Stimulated activated CD4-positive, alpha-beta T cell treated with anti-CD3 and anti-CD28 coated beads, Interleukin-2, amount 100 ng/mL, for 48 hours (primary cell): ENCODE data around the gene CPSF3.

Experiments used
- DNase-seq, 2 donors: peaks; one replicate each; pipeline ENCODE4 v3.0.0-alpha.2; 2020

The CPSF3 gene

DNA sequence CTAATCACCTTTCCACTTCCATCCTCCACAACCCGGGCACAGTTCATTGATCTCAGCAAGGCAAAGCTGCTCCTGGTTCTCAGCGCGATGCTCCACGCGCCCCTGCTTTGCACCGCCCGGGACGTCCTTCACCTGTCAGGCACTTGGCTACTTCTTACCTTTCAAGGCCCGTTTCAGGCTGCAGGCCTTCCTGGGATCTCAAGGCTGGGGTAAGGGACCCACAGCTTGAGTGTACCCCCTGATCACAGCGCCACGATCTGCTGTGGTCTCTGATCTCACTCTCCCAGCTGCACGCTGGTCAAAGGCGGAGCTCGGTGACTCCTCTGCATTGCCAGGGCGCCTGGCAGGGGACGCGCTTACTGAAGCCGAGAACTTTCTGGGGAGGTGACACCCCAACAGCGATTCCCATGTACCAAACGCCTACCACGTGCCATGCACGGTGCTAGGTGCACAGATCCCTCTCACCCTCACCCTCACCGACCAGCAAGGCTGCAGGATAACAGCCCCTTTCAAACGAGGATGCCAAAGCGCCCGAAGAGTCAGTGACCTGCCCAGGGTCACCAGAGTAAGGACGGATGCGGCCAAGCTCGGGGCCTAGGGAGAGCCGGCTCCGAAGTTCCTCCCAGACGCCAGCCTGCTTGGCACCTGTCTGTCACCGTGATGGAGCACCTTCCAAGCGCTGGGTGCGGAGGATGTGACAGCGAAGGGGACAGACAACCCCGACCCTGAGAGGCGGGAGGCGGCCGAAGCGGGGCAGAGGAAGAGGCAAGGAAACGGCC, 944 bp upstream of the CPSF3 start:
- peak; percentile 31 to 42 for DNase-seq

DNA sequence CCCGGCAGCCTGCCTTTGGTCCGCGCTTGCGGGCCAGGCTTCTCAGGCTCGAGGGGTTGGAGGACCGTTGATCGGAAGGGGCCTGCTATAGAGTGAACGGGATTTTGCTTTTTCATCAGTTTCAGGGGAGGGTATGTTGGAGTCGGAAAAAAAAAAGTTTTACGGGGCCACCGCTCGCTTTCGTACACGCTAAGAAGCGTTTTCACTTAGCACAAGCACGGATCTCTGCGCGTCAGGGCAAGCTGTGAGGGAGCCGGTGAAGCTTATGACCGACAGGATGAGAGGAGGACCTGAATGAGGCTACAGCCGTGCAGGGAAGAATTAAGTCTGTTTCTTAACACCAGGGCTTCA, 443 bp downstream of the CPSF3 start:
- DNase-seq, result peak in 1 of 2 donors; percentile 12

DNA sequence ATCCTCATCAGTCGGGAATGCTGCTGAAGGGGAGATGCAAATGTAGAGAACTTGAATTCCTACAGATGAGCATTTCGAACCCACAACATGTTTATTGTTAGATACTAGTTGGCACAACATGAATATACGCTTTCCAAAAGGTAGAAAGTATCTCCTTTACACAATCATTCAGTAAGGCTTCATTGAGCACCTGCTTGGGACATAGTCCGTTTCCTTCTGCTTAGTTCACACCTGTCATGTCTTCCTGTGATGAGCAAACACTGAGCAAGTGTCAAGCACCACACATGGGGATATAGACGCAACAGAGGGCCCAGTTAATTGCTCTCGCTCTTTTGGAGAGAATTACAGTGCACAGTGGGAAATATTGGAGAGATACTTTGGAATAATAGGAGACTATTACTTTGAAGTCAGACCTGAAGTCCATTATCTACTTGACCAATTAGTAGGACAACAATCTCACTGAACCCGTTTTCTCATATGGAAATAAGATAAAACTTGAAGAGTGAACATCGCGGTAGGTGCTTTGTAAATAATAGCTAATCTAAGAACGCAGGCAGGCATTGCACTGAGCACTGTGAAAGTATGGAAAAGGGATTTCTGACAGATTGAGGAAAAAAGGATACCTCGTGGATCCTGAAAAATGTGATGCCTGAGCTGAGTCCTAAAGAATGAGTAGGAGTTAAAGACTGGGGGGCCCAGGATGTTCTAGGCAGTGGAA, 1.2 kb downstream of the CPSF3 start:
- DNase-seq, result no peak

DNA sequence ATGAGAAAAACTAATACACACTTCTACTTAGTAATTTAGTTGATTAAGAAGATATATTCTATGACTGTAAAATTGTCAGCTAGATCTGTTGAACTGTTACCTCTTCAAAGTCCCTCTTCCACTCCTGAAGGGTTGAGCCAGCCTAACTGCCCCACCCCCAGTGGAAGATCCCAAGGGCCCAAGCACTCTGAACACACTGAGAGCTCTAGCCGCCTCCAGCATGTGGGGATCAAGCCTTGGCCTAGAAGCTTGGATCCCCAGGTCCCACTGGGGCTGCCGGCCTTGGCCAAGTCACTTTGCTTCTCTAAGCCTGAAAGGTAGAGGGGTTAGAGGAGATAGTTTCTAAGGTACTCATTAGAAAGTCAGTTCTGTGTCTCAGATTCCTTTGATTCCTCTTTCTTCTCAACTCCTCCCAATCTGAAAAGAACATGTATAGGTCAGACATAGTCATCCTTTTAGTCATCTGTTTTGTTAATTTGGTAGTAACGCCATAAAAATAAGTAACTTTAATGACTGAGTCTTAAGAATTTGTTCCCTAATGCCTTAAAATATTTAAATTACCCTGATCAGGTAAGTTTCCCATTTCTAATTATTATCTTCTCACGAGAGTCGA, 5.6 kb downstream of the CPSF3 start:
- no peak for DNase-seq

DNA sequence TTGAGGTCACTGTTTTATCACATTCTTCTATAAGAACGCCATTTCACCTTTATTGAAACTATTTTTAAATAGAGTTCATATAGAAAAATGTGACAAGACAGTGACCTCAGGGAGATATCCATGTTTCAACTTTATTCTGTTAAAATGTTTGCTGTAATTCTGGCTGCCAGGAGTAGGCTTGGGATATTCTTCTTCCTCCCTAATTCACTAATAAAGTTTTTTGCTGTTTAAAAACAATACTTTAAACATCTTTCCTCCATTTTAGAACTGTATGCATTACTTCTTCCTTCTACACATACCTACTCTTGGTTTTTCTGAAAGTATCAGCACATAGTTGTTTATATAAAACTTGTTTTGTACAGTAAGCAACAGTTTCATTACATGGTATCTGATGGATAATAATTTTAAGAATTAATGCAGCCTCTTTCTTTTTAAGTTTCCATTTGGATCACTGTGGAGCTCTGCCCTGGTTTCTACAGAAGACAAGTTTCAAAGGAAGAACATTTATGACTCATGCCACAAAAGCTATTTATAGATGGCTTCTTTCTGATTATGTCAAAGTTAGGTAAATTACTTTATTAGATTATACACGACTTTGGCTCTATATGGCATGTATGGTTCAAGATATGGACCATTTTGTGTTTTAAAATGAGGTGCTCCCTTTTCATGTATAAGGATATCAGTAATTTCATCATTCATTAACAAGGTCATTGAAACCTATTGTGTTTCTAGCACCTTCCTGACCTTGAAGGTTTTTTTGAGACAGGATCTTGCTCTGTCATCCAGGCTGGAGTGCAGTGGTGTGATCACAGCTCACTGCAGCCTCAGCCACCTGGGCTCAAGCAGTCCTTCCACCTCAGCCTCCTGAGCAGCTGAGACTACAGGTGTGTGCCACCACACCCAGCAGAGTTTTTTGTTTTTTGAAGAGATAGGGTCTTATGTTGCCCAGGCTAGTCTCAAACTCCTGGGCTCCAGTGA, 7.2 kb downstream of the CPSF3 start:
- no peak for DNase-seq

DNA sequence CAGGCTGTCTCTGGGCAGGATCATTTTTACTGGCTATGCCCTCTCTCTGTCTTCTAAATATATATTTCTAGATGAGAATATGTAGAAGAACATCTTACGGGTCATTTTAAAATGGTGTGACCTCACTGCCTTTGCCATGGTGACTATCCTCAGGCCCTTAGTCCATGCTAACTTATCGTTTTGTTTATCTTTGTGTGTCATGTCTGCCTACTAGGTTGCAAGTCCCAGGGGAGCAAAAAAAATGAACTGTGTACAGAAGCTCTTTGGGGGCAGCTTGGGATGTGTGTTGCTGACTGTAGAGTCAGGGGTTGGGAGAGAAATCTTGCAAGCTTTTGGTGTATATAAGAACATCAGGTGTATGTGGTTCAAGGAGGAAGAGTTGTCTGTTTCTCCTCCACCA, 11.0 kb downstream of the CPSF3 start:
- no peak for DNase-seq

DNA sequence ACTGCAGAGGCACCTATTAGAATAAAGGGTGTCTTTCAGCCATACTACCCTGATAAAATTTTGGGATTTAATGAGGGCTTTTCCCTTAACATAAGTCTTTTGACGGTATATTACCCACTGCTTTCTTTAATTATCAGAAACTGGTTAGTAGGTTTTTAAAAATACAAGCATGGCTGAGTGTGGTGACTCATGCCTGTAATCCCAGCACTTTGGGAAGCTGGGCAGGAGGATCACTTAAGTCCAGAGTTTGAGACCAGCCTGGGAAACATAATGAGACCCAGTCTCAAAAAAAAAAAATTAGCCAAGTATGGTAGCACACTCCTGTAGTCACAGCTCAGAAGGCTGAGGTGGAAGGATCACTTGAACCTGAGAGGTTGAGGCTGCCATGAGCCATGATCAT, 16.1 kb downstream of the CPSF3 start:
- no peak for DNase-seq

DNA sequence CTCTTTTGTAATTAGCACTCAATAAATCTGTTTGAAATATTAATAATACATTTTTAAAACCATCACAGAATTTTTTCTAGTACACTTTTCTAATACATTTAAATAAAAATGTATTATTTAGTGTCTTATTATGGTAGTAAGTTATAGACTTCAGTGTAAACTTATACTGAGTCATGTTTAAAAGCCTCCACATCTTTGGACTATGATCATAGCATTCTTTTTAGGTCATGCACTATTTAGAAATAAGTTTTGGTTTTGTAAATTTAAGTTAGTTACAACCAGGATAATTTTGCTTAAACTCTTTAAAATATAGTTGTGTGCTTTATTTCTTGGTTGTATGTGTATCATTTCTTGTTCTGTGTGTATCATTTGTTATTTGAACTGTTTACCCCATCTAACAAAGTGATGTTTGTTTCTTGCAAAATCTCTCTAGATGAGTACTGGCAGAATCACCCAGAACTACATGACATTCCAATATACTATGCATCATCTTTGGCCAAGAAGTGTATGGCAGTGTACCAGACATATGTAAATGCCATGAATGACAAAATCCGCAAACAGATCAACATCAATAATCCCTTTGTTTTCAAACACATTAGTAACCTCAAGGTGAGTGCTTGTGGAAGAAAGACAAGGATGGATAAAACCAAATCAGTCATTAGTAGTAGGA, 16.7 kb downstream of the CPSF3 start:
- no peak for DNase-seq

DNA sequence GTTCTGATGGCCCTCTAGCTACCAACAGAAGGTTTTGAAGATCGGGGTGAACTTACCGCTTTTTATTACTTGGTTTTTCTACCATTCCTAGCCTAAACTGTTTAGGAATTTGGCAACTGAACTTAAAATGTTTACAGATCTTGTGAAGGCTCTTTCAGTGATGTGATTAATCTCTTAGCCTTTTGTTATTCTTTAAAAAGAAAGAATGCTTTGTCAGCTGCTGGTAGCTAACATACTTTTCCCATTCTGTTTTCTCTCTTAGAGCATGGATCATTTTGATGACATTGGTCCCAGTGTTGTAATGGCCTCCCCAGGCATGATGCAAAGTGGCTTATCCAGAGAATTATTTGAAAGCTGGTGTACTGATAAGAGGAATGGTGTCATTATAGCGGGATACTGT, 18.1 kb downstream of the CPSF3 start:
- no peak for DNase-seq

DNA sequence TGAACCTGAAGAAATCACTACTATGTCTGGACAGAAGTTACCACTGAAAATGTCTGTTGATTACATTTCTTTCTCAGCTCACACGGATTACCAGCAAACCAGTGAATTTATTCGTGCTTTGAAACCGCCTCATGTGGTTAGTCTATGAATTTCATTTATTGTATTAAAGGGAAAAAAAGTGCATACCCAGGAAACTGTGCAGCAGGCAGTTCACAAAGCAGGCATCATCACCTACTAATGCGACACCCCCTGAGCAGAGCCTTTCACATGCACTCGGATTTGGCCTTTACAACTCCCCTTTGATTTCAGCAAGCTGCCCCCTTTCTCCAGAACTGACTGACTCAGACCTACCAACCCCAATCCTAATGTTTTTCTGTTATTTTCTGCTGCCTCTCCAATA, 20.1 kb downstream of the CPSF3 start:
- no peak for DNase-seq

DNA sequence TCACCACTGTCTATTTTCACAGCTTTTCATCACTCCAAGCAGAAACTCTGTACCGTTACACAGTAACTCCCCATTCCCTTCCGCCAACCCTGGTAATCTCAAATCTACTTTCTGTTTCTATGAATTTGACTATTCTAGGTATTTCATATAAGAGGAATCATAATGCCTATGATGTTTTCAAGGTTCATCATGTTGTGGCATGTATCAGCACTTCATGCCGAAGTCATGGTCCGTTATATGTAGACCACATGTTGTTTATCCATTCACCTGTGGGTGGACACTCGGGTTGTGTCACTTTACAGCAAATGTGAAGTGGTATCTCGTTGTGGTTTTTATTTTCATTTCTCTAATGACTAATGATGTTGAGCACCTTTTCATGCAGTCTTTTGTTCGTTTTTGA, 21.6 kb downstream of the CPSF3 start:
- DNase-seq, result no peak

DNA sequence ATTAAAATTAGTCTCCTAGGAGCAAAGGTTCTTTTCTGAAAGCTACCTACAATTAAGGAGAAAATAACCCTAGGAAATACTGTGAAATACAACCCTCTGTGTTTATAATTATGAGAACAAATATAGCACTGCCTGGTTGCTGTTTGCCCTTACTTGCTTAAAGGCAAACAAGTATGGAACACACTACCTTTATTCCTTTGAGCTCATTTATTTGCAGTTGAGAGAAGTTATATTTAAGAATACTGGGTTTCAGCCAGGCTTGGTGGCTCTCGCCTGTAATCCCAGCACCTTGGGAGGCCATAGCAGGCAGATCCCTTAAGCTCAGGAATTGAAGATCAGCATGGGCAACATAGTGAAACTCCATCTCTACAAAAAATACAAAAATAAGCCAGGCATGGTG, 27.8 kb downstream of the CPSF3 start:
- no peak for DNase-seq

DNA sequence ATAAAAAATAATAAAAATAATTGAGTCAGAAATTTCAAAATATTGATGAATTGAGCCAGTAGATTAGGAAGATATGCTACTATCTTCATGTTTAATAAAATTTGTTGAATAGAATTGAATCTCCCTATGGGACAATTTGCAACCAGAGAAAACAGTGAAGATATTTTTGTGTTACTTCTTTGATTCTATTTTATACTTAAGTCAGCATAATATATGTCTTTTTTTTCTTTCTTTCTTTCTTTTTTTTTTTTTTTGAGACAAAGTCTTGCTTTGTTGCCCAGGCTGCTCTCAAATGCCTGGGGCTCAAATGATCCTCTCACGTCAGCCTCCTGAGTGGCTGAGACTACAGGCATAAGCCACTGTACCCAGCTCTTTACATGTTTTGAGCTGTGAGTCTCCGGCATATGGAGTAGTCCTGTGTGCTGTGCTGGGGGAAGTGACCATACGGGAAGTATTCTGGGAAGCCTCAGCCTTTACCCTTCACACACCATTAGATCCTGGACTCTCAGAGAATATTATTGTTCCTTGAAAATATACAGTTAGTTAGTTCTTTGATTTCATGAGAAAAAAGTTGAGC, 37.1 kb downstream of the CPSF3 start:
- DNase-seq, result no peak

DNA sequence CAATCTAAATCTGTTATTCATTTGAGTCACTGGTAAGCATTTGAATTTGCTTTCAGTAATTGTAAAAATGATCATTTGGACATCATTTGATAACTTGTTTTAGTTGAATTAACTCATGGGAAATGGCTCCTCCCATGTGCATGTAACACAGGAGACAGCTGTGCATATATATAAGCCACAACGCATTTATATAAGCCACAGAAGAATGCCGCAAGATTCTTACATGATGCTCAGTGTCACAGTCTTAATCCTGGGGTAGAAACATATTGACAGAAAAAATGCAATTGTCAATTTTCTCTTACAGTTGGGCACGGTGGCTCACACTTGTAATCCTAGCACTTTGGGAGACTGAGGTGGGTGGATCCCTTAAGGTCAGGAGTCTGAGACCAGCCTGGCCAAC, 37.6 kb downstream of the CPSF3 start:
- DNase-seq, result no peak

DNA sequence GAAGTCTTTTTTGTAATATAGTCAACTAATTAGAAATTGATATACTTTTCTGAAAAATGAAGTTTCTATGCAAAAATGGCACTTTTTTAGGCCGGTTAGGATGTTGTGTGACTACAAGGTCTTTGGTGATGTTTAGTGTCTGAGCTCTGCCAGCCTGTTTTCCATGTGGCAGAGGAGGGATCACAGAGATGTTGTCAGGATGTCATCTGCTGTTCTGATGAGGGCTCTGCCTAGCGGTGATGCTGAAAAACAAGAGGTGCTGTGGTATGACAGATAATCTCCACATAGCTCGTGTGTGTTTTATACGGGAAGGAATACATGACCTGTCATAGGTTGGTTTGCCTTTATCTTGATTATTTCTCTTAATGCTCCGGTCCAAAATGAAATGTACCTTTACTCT, 38.9 kb downstream of the CPSF3 start:
- no peak for DNase-seq

DNA sequence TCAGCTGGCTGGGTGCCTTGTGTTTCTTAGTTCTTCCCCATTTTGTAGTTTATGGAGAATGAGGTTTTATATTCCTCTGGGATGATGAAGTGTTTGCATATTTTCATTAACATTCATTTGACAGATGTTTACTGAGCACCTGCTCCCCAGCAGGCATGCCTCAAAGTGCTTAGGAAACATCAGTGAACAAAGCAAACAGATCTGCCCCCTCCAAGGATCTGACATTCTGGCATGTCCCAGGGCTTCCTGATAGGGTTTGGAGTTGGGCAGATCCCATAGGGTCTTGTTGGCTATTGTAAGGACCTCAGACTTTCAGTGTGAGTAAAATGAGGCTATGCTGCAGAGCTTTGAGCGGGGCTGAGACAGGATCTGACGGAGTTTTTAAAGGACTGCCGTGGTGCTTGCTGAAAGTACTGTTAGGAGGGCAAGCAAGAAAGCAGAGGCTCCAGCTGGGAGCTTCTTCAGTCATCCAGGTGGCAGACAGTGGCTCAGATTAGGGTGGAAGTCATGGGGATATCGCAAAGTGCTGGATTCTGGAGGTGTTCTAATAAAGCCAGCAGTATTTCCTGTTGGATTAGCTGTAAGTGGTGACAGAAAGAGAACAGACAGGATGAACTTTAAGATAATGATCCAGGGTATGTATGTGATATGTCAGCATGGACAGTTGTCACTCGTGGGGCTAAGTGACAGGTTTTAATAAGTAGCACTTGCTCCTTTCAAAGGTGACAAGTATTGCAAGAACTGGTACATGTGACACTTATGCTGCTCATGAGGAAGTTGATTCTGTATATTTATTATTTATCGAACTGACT, 39.6 kb downstream of the CPSF3 start:
- DNase-seq, result no peak

DNA sequence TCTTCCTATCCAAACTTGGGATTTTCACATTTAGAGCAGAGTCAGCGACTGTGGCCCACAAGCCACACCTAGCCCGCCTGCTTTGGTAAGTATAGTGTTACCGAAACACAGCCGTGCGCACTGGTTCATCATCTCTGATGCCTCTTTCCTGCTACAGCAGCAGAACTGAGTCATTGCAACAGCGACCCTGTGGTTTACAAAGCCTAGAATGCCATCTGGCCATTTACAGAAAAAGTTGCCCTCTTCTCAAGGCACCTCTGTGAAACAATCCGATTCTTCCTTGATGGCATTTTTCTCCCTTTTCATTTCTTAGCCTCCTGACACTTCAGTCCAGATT, 40.2 kb downstream of the CPSF3 start:
- no peak for DNase-seq

DNA sequence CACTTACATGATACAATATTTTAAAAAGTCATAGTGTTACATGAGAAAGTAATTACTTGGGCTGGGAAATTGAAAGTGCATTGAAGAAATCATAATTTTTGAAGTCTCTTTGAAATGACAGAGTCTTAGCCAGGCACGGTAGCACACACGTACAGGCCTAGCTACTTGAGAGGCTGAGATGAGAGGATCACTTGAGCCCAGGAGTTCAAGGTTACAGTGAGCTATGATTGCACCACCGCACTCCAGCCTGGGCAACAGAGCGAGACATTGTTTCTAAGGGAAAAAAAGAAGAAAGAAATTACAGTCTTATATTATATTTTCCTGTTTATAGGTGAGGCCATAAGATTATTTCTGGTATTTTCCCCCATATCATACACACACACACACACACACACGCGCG, 41.7 kb downstream of the CPSF3 start:
- DNase-seq, result no peak

DNA sequence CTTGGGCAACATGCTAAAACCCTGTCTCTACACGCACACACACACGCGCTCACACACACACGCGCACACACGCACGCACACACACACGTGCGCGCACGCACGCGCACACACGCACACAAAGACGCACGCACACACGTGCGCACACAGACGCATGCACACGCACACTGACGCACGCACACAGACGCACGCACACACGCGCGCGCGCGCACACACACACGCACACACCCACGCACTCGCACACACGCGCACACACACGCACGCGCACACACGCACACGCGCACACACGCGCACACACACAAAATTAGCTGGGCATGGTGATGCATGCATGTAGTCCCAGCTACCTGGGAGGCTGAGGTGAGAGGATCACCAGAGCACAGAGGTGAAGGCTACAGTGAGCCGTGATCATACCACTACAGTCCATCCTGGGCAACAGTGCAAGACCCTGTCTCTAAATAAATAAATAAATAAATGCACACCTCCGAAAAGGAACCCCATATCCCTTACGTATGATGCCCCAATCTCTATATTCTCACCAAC, 42.8 kb downstream of the CPSF3 start:
- no peak for DNase-seq

DNA sequence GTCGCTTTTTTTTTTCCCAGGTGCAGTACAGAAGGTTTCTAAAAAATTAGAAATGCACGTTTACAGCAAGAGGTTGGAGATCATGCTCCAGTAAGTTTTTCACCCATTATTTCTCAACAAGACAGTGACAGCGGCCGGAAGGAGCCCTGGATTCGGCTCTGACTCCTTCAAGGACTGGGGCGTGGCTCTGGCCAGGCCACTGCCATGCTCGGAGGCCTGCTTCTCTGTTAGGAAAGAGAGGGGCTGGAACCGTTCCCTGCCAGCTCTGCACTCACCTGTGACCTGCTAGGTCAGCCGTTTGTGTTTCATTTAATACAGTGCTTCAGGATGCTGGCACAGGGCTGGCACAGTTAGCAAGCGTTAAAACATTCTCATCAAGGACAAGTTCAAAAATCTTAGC, 44.2 kb downstream of the CPSF3 start:
- DNase-seq, result no peak

DNA sequence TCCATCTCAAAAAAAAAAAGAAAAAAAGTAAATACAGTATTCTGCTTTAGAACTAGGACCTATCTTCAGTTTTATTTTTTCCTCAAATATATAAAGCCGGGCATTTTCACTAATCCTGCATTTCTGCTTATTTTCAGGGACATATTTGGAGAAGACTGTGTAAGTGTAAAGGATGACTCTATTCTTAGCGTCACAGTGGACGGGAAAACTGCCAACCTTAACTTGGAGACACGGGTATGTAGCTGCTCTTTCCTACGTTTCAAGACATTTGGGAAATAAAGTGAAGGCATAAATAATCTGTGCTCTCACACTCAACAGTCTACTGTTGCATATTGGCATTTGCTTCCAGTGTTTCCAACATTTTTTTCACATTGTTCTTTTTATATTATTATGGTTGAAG, 47.8 kb downstream of the CPSF3 start:
- no peak for DNase-seq
